ENCODE data around the gene ADARB2. TPM values are rescaled to one million over a fixed set of nuclear protein-coding genes. Genes with fewer than 3 reads are reported as not detected.

ADARB2 gene
- total and polyA plus RNA-seq, 7 experiments from 2014 or later = 0.05 to 13.6 (median 6.3) TPM; not detected in 3

GRCh38 chr10:1410032-1410431 is 327.3 kb downstream of the ADARB2 start:
- no peak for ATAC-seq
- peaks cover 5 to 24% (median 11%) of the 10 kb centered on the region in 5 donors for H3K27me3 Mint-ChIP-seq
- Histone ChIP-seq H3K36me3 (ENCODE audit: control insufficient read depth in 2 of 3, insufficient read depth in 3 of 3, low read length in 3 of 3) (no peaks in the 10 kb centered on the region), H3K4me1 (ENCODE audit: control insufficient read depth in 2 of 2, insufficient read depth in 2 of 2, low read length in 2 of 2) (no peaks in the 10 kb centered on the region), H3K4me3 (ENCODE audit: low read length) (no peak overlapping the region), H3K9me3 (ENCODE audit: control insufficient read depth in 2 of 3, low read length in 3 of 3) (no peaks in the 10 kb centered on the region), H3K27me3 (ENCODE audit: control insufficient read depth in 2 of 2, insufficient read depth in 2 of 2, low read length in 2 of 2) (no peaks in the 10 kb centered on the region), H3K27ac (ENCODE audit: low read depth, low read length) (no peak overlapping the region)
- ChIA-PET POLR2A (no interaction called here), CTCF (no interaction called here)
- peaks cover 0 to 3% (median 0%) of the 10 kb centered on the region in 11 donors for H3K9me3 Mint-ChIP-seq
- no peaks in the 10 kb centered on the region for H3K36me3 Mint-ChIP-seq
- no peaks in the 10 kb centered on the region for H3K4me1 Mint-ChIP-seq
- no peak for DNase-seq
- no peak overlapping the region for H3K27ac Mint-ChIP-seq
- H3K4me3 Mint-ChIP-seq = no peak overlapping the region
- intact Hi-C loops (cut with micrococcal nuclease) = no loop called here

- ChIA-PET CTCF (no interaction called here), POLR2A (no interaction called here)
- Mint-ChIP-seq H3K4me3 (no peak overlapping the region), H3K9me3 (peaks cover 0 to 2% (median 0%) of the 10 kb centered on the region in 11 donors), H3K4me1 (no peaks in the 10 kb centered on the region), H3K27me3 (peaks cover 5 to 21% (median 11%) of the 10 kb centered on the region in 5 donors), H3K27ac (no peak overlapping the region), H3K36me3 (no peaks in the 10 kb centered on the region)
- intact Hi-C loops (cut with micrococcal nuclease) = no loop called here
- no peaks in the 10 kb centered on the region for H3K9me3 ChIP-seq (ENCODE audit: control insufficient read depth in 2 of 3, low read length in 3 of 3)
- DNase-seq (no peak), ATAC-seq (no peak)
- H3K27ac ChIP-seq (ENCODE audit: low read depth, low read length) = no peak overlapping the region
- no peaks in the 10 kb centered on the region for H3K4me1 ChIP-seq (ENCODE audit: control insufficient read depth in 2 of 2, insufficient read depth in 2 of 2, low read length in 2 of 2)
- H3K4me3 ChIP-seq (ENCODE audit: low read length) = no peak overlapping the region
- no peaks in the 10 kb centered on the region for H3K27me3 ChIP-seq (ENCODE audit: control insufficient read depth in 2 of 2, insufficient read depth in 2 of 2, low read length in 2 of 2)
- H3K36me3 ChIP-seq (ENCODE audit: control insufficient read depth in 2 of 3, insufficient read depth in 3 of 3, low read length in 3 of 3) = no peaks in the 10 kb centered on the region
These were observed 327.9 kb downstream of the ADARB2 start for GRCh38 chr10:1409392-1409791.

- no peaks in the 10 kb centered on the region for H3K4me1 Mint-ChIP-seq
- H3K4me1 ChIP-seq (ENCODE audit: control insufficient read depth in 2 of 2, insufficient read depth in 2 of 2, low read length in 2 of 2) = no peaks in the 10 kb centered on the region
- H3K9me3 ChIP-seq (ENCODE audit: control insufficient read depth in 2 of 3, low read length in 3 of 3) = no peaks in the 10 kb centered on the region
- no peaks in the 10 kb centered on the region for H3K27me3 ChIP-seq (ENCODE audit: control insufficient read depth in 2 of 2, insufficient read depth in 2 of 2, low read length in 2 of 2)
- peaks cover 0 to 2% (median 0%) of the 10 kb centered on the region in 11 donors for H3K9me3 Mint-ChIP-seq
- no peak overlapping the region for H3K27ac Mint-ChIP-seq
- intact Hi-C loops (cut with micrococcal nuclease) = no loop called here
- no peak overlapping the region for H3K4me3 Mint-ChIP-seq
- DNase-seq (no peak), ATAC-seq (no peak)
- no peak overlapping the region for H3K27ac ChIP-seq (ENCODE audit: low read depth, low read length)
- H3K27me3 Mint-ChIP-seq = peaks cover 5 to 25% (median 12%) of the 10 kb centered on the region in 5 donors
- ChIA-PET CTCF (no interaction called here), POLR2A (no interaction called here)
- no peaks in the 10 kb centered on the region for H3K36me3 ChIP-seq (ENCODE audit: control insufficient read depth in 2 of 3, insufficient read depth in 3 of 3, low read length in 3 of 3)
- H3K36me3 Mint-ChIP-seq = no peaks in the 10 kb centered on the region
- no peak overlapping the region for H3K4me3 ChIP-seq (ENCODE audit: low read length)
These were observed 328.5 kb downstream of the ADARB2 start for GRCh38 chr10:1408651-1409367.

GRCh38 chr10:1406967-1407945 is 330.1 kb downstream of the ADARB2 start:
- intact Hi-C loops (cut with micrococcal nuclease) = no loop called here
- Histone ChIP-seq H3K9me3 (ENCODE audit: control insufficient read depth in 2 of 3, low read length in 3 of 3) (no peaks in the 10 kb centered on the region), H3K36me3 (ENCODE audit: control insufficient read depth in 2 of 3, insufficient read depth in 3 of 3, low read length in 3 of 3) (no peaks in the 10 kb centered on the region), H3K4me1 (ENCODE audit: control insufficient read depth in 2 of 2, insufficient read depth in 2 of 2, low read length in 2 of 2) (no peaks in the 10 kb centered on the region), H3K4me3 (ENCODE audit: low read length) (no peak overlapping the region), H3K27me3 (ENCODE audit: control insufficient read depth in 2 of 2, insufficient read depth in 2 of 2, low read length in 2 of 2) (no peaks in the 10 kb centered on the region), H3K27ac (ENCODE audit: low read depth, low read length) (no peak overlapping the region)
- POLR2A ChIA-PET = no interaction called here
- Mint-ChIP-seq H3K4me1 (no peaks in the 10 kb centered on the region), H3K9me3 (peaks cover 0 to 2% (median 0%) of the 10 kb centered on the region in 11 donors), H3K27ac (no peak overlapping the region), H3K36me3 (no peaks in the 10 kb centered on the region), H3K27me3 (peaks cover 0 to 27% (median 5%) of the 10 kb centered on the region in 5 donors), H3K4me3 (no peak overlapping the region)
- CTCF ChIA-PET = interaction anchor here (0.7 kb wide), 1 partner anchor 51 kb away, joined by 3 read pairs; no protein-coding TSS in a partner anchor
- ATAC-seq (no peak), DNase-seq (no peak)

- H3K27ac ChIP-seq (ENCODE audit: low read depth, low read length) = no peak overlapping the region
- ChIA-PET CTCF (interaction anchor here (0.7 kb wide), 1 partner anchor 52 kb away, joined by 3 read pairs; no protein-coding TSS in a partner anchor), POLR2A (no interaction called here)
- DNase-seq = no peak
- no peaks in the 10 kb centered on the region for H3K9me3 ChIP-seq (ENCODE audit: control insufficient read depth in 2 of 3, low read length in 3 of 3)
- intact Hi-C loops (cut with micrococcal nuclease) = no loop called here
- Mint-ChIP-seq H3K36me3 (no peaks in the 10 kb centered on the region), H3K27me3 (peaks cover 0 to 27% (median 5%) of the 10 kb centered on the region in 5 donors), H3K9me3 (peaks cover 0 to 2% (median 0%) of the 10 kb centered on the region in 11 donors), H3K4me1 (no peaks in the 10 kb centered on the region), H3K4me3 (no peak overlapping the region), H3K27ac (no peak overlapping the region)
- H3K4me1 ChIP-seq (ENCODE audit: control insufficient read depth in 2 of 2, insufficient read depth in 2 of 2, low read length in 2 of 2) = no peaks in the 10 kb centered on the region
- H3K27me3 ChIP-seq (ENCODE audit: control insufficient read depth in 2 of 2, insufficient read depth in 2 of 2, low read length in 2 of 2) = no peaks in the 10 kb centered on the region
- no peak overlapping the region for H3K4me3 ChIP-seq (ENCODE audit: low read length)
- H3K36me3 ChIP-seq (ENCODE audit: control insufficient read depth in 2 of 3, insufficient read depth in 3 of 3, low read length in 3 of 3) = no peaks in the 10 kb centered on the region
- ATAC-seq = no peak
These were observed 331.0 kb downstream of the ADARB2 start for GRCh38 chr10:1406132-1406966.

Data from naive thymus-derived CD4-positive, alpha-beta T cell (primary cell).